Small intestine (tissue), 7 donors: ENCODE measurements around the gene MAP2K5. TPM values are rescaled to one million over a fixed set of nuclear protein-coding genes. Genes with fewer than 3 reads are reported as not detected.
"Not testable (repeated sequence)": the region's sequence is repeated elsewhere in the genome, so short reads cannot be mapped to it uniquely, and the experiment has no call there.

Source experiments
- DNase-seq, 2 donors: peaks; one replicate each; pipeline versions ENCODE4 v3.0.0 to v3.0.0-alpha.2; 2013
- FAIRE-seq: peaks from 2 replicates; lab custom pipeline; 2012; peaks lifted over from hg19 to GRCh38; lab: Jason Lieb, UNC
- H3K27ac ChIP-seq, 3 donors: one replicate each; pipeline ENCODE4 v1.5.1; 2013; ENCODE audit warnings: low read length in 2 of 3, mild to moderate bottlenecking in 2 of 3, control low read depth in 1 of 3, inconsistent platforms in 1 of 3, low read depth in 1 of 3, moderate library complexity in 1 of 3
- H3K27me3 ChIP-seq, 3 donors: one replicate each; pipeline ENCODE4 v1.6.1; 2013; ENCODE audit warnings: low read length in 3 of 3, inconsistent platforms in 1 of 3; ENCODE audit not compliant: control insufficient read depth in 3 of 3, insufficient read depth in 3 of 3
- H3K36me3 ChIP-seq, 3 donors: one replicate each; pipeline ENCODE4 v1.6.1; 2013; ENCODE audit warnings: low read length in 3 of 3, inconsistent platforms in 1 of 3, low read depth in 1 of 3, mild to moderate bottlenecking in 1 of 3, moderate library complexity in 1 of 3; ENCODE audit not compliant: control insufficient read depth in 3 of 3, insufficient read depth in 2 of 3
- H3K4me1 ChIP-seq, 3 donors: one replicate each; pipeline ENCODE4 v1.6.1; 2013; ENCODE audit warnings: low read length in 2 of 3, inconsistent platforms in 1 of 3, low read depth in 1 of 3, mild to moderate bottlenecking in 1 of 3, moderate library complexity in 1 of 3; ENCODE audit not compliant: control insufficient read depth in 3 of 3, insufficient read depth in 2 of 3
- H3K4me3 ChIP-seq, 3 donors: one replicate each; pipeline ENCODE4 v1.5.1; 2013; ENCODE audit warnings: low read length in 3 of 3, control low read depth in 1 of 3, inconsistent platforms in 1 of 3, low read depth in 1 of 3, mild to moderate bottlenecking in 1 of 3, moderate library complexity in 1 of 3
- H3K9me3 ChIP-seq, 2 donors: one replicate each; pipeline ENCODE4 v1.6.1; 2013; ENCODE audit warnings: low read depth in 1 of 2, low read length in 1 of 2; ENCODE audit not compliant: control insufficient read depth in 2 of 2, insufficient read depth in 1 of 2
- WGBS, 3 donors: extraction: QIAGEN DNeasy Blood & Tissue Kit; methylation state at CpG; one replicate each; pipeline ENCODE4 v1.1.7; 2013; 5-methylcytosine and 5-hydroxymethylcytosine counted together
- polyA plus RNA-seq, 4 donors: library from polyadenylated mRNA; stranded (reverse) in 3 of 4; unstranded in 1 of 4; fragments of 200-250 nt in 3 of 4; fragments of 120-200 nt in 1 of 4; gene quantifications; one replicate each; pipeline versions ENCODE4 v1.2.1 to v1.2.3, GENCODE V29; 2013
- donor health status: healthy with polysubstance abuse.
- donor health status: control.
- donor health status: control.
- donor health status: Bipolar disorder and iron deficiency.
- donor health status: healthy.

MAP2K5 gene
- polyA plus RNA-seq, 4 donors = 10.5 to 15.6 (median 11.8) TPM

DNA sequence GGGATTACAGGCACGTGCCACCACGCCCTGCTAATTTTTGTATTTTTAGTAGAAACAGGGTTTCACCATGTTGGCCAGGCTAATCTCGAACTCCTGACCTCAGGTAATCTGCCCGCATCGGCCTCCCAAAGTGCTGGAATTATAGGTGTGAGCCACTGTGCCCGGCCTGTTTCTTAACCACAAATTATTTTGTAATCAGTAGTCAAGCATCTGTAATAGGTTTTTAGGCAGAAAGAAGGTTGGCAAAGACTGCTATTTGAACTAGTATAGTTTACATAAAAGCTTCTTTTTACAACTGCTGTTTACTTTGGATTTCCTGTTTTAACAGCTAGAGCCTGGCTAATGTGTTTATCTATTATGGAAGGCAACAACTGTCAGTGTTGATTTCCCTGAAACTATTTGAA lies 72.6 kb downstream of the MAP2K5 start:
- not testable (repeated sequence) for FAIRE-seq, DNase-seq, H3K9me3 ChIP-seq, H3K4me3 ChIP-seq, H3K36me3 ChIP-seq, H3K27ac ChIP-seq, H3K27me3 ChIP-seq
- 80 to 88% (median 85%) methylated on average over 6 of the region's 6 CpGs for WGBS, 3 donors
- peaks cover 0 to 19% (median 3%) of the 10 kb centered on the region in 3 donors for H3K4me1 ChIP-seq

DNA sequence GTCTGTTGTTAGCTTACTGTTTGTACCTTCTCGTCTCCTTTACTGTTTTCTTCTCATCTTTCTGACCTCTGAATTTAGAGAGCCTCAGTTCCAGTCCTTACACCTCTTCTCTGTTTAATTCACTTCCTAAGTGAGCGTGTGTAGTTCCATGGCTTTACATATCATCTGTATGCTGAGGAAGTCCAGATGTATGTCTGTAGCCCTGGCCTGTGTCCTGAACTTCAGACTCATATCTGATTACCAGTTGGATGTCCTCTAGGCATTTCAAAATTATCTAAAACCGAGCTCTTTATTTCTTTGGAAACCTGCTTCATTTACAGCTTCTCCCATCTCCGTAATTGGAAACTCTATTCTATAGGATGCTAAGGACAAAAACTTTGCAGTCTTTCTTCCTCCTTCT lies 75.8 kb downstream of the MAP2K5 start:
- Histone ChIP-seq H3K4me3 (no peak overlapping the region), H3K4me1 (peaks cover 0 to 1% (median 0%) of the 10 kb centered on the region in 3 donors), H3K27me3 (no peaks in the 10 kb centered on the region), H3K9me3 (no peaks in the 10 kb centered on the region), H3K27ac (no peak overlapping the region), H3K36me3 (peaks cover 0 to 2% (median 0%) of the 10 kb centered on the region in 3 donors)
- WGBS, 3 donors = 75 to 84% (median 82%) methylated on average over 4 of the region's 4 CpGs
- FAIRE-seq = no peak
- no peak for DNase-seq

DNA sequence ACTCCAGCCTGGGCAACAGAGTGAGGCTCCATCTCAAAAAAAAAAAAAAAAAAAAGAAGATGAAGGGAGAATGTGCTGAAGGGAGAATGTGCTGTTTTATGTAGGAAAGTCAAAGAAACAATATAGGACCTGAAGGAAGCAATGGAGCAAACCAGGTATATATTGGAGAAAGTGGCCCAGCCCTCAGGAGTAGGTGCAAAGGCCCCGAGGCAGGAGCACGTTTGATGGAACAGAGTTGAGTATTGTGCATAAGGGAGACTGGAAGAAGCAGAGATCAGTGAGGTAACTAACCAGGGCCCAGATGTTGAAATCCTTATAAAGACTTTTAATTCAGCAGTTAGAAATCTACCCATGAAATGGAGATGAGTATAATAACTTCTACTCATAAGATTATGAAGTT lies 79.6 kb downstream of the MAP2K5 start:
- H3K27me3 ChIP-seq = no peaks in the 10 kb centered on the region
- no peaks in the 10 kb centered on the region for H3K4me1 ChIP-seq
- 95 to 98% (median 98%) methylated on average over 2 of the region's 2 CpGs for WGBS, 3 donors
- no peak for DNase-seq
- no peak for FAIRE-seq
- no peaks in the 10 kb centered on the region for H3K9me3 ChIP-seq
- H3K4me3 ChIP-seq = no peak overlapping the region
- H3K27ac ChIP-seq = no peak overlapping the region
- peaks cover 3 to 6% (median 3%) of the 10 kb centered on the region in 3 donors for H3K36me3 ChIP-seq

DNA sequence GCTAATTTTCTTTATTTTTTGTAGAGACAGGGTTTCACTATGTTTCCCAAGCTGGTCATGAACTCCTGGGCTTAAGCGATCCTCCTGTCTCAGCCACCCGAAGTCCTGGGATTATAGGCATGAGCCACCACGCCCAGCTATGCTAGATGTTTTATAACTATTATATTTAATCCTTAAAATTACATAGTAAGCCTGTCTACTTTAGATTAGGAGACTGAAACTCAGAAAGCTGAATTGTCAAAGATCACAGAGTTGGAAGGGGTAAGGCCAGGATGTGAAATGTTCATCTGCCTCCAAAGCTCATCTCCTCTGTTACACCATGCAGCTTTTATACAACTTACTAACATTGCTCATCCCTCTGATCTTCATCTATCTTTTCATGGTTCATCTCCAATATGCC lies 89.8 kb downstream of the MAP2K5 start:
- Histone ChIP-seq H3K4me1 (no peaks in the 10 kb centered on the region), H3K27ac (no peak overlapping the region), H3K27me3 (no peaks in the 10 kb centered on the region), H3K4me3 (no peak overlapping the region), H3K9me3 (peaks cover 0 to 3% of the 10 kb centered on the region in 2 donors), H3K36me3 (peaks cover 1 to 17% (median 2%) of the 10 kb centered on the region in 3 donors)
- DNase-seq (no peak), FAIRE-seq (no peak)
- WGBS, 3 donors = 96 to 99% (median 97%) methylated on average over 3 of the region's 3 CpGs

DNA sequence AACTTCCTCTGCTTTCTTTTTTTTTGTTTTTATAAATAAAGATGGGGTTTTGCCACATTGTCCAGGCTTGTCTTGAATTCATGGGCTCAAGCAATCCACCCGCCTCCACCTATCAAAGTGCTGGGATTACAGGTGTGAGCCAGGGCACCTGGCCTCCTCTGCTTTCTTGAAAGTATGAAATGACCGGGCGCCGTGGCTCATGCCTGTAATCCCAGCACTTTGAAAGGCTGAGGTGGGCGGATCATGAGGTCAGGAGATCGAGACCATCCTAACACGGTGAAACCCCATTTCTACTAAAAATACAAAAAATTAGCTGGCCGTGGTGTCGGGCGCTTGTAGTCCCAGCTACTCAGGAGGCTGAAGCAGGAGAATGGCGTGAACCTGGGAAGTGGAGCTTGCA lies 93.4 kb downstream of the MAP2K5 start:
- FAIRE-seq, H3K4me3 ChIP-seq: not testable (repeated sequence)
- WGBS, 3 donors = 94 to 97% (median 94%) methylated on average over 11 of the region's 11 CpGs

DNA sequence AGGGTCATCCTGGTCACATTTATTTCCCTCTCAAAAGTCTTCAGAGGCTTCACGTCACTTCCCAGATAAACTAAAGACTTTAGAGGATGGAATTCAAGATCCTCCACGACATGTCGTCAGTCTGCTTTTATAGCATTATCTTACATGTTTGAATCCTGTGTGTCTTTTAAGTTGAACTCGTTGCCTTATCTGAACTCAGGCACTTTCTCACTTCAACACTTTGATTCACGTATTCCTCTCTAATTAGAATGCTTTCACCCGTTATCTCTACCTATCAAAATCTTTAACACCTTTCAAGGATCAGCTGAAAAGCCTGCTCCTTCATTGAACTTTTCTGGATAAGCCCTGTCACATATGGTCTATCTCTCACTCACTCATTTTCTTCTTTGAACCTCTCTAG lies 97.1 kb downstream of the MAP2K5 start:
- H3K36me3 ChIP-seq = peaks cover 0 to 11% (median 8%) of the 10 kb centered on the region in 3 donors
- no peaks in the 10 kb centered on the region for H3K9me3 ChIP-seq
- DNase-seq = no peak
- WGBS, 3 donors = 88 to 95% (median 94%) methylated on average over 6 of the region's 6 CpGs
- H3K27ac ChIP-seq = no peak overlapping the region
- no peaks in the 10 kb centered on the region for H3K27me3 ChIP-seq
- H3K4me1 ChIP-seq = no peaks in the 10 kb centered on the region
- no peak for FAIRE-seq
- no peak overlapping the region for H3K4me3 ChIP-seq

More for the DNA sequence above, 93.4 kb downstream of the MAP2K5 start:
- H3K9me3 ChIP-seq, H3K27ac ChIP-seq, H3K27me3 ChIP-seq, H3K4me1 ChIP-seq, DNase-seq: not testable (repeated sequence)
- peaks cover 0 to 21% (median 5%) of the 10 kb centered on the region in 3 donors for H3K36me3 ChIP-seq

DNA sequence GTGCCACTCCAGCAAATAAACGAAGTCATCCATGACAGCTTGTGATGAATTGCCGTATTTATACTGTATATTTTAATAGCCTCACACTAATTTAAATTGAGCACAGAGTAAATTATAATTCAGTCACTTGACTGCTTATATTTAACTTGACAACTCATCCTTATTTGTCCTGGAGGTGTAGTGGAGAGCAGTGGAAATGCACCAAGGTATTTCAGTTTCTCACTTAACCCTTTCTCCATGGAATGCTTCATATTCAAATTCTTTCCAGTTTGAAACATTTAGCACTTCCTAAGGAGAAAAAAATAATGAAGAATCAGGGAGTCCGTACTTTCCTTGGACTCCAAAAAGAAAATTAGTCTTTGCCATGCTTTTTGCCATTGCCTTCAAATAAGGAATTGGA lies 99.0 kb downstream of the MAP2K5 start:
- DNase-seq (no peak), FAIRE-seq (no peak)
- whole genome bisulfite sequencing, 3 donors = 72 to 80% (median 80%) methylated on average over 3 of the region's 3 CpGs
- Histone ChIP-seq H3K9me3 (no peaks in the 10 kb centered on the region), H3K4me3 (no peak overlapping the region), H3K27ac (no peak overlapping the region), H3K36me3 (peaks cover 0 to 9% (median 8%) of the 10 kb centered on the region in 3 donors), H3K27me3 (no peaks in the 10 kb centered on the region), H3K4me1 (no peaks in the 10 kb centered on the region)

DNA sequence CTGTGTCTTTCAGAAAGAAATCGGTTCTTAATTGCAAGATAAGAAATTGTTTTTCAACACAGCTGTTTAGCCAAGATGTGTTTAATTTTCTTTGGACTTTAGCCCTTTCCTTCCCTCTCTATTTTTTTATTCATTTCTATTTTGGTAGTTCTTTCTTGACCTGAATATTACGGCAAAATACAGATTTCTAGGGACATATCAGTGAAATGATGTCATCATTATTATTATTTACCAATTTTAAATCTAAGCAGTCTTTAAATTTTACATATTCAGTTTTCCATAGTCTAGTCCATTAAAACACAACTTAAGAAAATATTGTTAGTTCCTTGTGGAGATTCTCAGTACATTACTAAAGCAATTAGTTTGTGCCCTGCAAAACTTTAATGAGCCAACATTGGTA lies 104.3 kb downstream of the MAP2K5 start:
- Histone ChIP-seq H3K27ac (no peak overlapping the region), H3K27me3 (no peaks in the 10 kb centered on the region), H3K9me3 (no peaks in the 10 kb centered on the region), H3K36me3 (peaks cover 3 to 9% (median 4%) of the 10 kb centered on the region in 3 donors), H3K4me1 (no peaks in the 10 kb centered on the region), H3K4me3 (no peak overlapping the region)
- FAIRE-seq (no peak), DNase-seq (no peak)
- WGBS, 3 donors = 45 to 58% (median 51%) methylated on average over 2 of the region's 2 CpGs

DNA sequence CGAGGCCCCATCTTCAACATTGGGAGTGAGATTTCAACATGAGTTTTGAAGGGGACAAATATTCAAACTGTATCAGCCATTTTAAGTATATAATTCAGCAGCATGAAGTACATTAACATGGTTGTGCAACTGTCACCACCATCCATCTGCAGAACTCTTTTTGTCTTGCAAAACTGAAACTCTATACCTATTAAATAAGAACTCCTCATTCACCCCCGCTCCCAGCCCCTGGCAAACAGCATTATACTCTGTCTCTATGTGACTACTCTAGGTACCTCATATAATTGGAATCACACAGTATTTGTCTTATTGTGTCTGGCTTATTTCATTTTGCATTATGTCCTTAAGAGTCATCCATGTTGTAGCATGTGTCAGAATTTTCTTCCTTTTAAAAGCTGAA lies 110.1 kb downstream of the MAP2K5 start:
- H3K4me1 ChIP-seq = no peaks in the 10 kb centered on the region
- WGBS, 3 donors = 93 to 100% (median 96%) methylated on average over 2 of the region's 2 CpGs
- no peaks in the 10 kb centered on the region for H3K27me3 ChIP-seq
- no peak overlapping the region for H3K4me3 ChIP-seq
- DNase-seq (no peak), FAIRE-seq (no peak)
- peaks cover 0 to 12% (median 1%) of the 10 kb centered on the region in 3 donors for H3K36me3 ChIP-seq
- peaks cover 0 to 8% of the 10 kb centered on the region in 2 donors for H3K9me3 ChIP-seq
- H3K27ac ChIP-seq = no peak overlapping the region
